Measurements from ENCODE around the gene SCMH1.

- TF ChIP-seq CTCF (IDR thresholded peaks at IDR 0.05; ENCODE audit: extremely low read depth in 1 of 2, insufficient read depth in 1 of 2, low read depth in 1 of 2, low read length in 2 of 2): no peak
- TF ChIP-seq EZH2 (IDR thresholded peaks at IDR 0.05; ENCODE audit: borderline replicate concordance, low read depth, low read length, severe bottlenecking): no peak
- TF ChIP-seq POLR2AphosphoS5 (IDR thresholded peaks at IDR 0.05; ENCODE audit: insufficient read depth, low read depth, low read length): no peak
- no peak for TF ChIP-seq MYC (IDR thresholded peaks at IDR 0.05; ENCODE audit: low read depth, low read length)
- no peak for TF ChIP-seq POLR2A (IDR thresholded peaks at IDR 0.05; ENCODE audit: low read depth, low read length)
Observed at GRCh38 chr1:41051022-41051421, 191.1 kb downstream of the SCMH1 start.

Data from endothelial cell of umbilical vein (primary cell).